ENCODE measurements around the gene OLFM1.

GRCh38 chr9:135148386-135148785 is 60.9 kb downstream of the OLFM1 start:
- TF ChIP-seq CTCF (conservative IDR thresholded peaks at IDR 0.05; ENCODE audit: low read depth, low read length) (no peak), BHLHE40 (IDR thresholded peaks at IDR 0.05; ENCODE audit: low read depth, low read length) (no peak), MAZ (IDR thresholded peaks at IDR 0.05; ENCODE audit: borderline replicate concordance, low read depth, low read length) (no peak), POLR2A (IDR thresholded peaks at IDR 0.05; ENCODE audit: low read depth, low read length) (no peak), SMC3 (IDR thresholded peaks at IDR 0.05; ENCODE audit: low read depth, low read length) (no peak), RFX5 (IDR thresholded peaks at IDR 0.05; ENCODE audit: low read depth, low read length) (no peak), CEBPB (IDR thresholded peaks at IDR 0.05; ENCODE audit: low read depth, low read length) (no peak), RCOR1 (IDR thresholded peaks at IDR 0.05; ENCODE audit: insufficient replicate concordance, low read length) (no peak), USF2 (IDR thresholded peaks at IDR 0.05; ENCODE audit: low read depth, low read length) (no peak), FOS (IDR thresholded peaks at IDR 0.05; ENCODE audit: low read depth, low read length) (no peak)

Data from IMR-90 (cell line).